VCaP (cell line): ENCODE measurements around the gene PKP4.

Experiments
- H3K27ac ChIP-seq: fragments of 450-650 bp; 2 replicates; pipeline ENCODE4 v1.5.1; 2017
- TF ChIP-seq, protein P1 (sequence below): fragments of 450-650 bp; conservative IDR thresholded peaks from 2 replicates; pipeline ENCODE4 v1.5.1; 2017; ENCODE audit warnings: mild to moderate bottlenecking, moderate library complexity

PKP4 gene

DNA sequence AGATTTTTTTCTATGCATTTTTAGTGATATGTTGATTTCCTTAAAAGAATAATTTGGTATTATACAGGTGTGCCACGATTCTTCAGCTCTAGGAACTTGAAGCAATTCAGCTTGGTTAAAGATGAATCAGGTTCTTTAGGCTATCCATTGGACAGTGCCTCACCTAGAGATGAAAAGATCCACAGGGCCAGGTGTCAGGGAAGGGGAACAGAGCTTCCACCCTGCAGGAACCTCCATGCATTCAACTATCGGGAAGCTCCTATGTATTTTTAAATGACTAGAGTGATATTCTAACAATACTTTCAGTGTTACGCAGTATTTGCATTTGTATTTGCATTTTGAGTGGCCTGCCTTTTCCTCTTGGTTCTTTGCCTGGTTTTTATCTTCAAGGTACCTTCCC lies 40.2 kb downstream of the PKP4 start:
- H3K27ac ChIP-seq = no peak overlapping the region
- TF ChIP-seq, protein P1, sequence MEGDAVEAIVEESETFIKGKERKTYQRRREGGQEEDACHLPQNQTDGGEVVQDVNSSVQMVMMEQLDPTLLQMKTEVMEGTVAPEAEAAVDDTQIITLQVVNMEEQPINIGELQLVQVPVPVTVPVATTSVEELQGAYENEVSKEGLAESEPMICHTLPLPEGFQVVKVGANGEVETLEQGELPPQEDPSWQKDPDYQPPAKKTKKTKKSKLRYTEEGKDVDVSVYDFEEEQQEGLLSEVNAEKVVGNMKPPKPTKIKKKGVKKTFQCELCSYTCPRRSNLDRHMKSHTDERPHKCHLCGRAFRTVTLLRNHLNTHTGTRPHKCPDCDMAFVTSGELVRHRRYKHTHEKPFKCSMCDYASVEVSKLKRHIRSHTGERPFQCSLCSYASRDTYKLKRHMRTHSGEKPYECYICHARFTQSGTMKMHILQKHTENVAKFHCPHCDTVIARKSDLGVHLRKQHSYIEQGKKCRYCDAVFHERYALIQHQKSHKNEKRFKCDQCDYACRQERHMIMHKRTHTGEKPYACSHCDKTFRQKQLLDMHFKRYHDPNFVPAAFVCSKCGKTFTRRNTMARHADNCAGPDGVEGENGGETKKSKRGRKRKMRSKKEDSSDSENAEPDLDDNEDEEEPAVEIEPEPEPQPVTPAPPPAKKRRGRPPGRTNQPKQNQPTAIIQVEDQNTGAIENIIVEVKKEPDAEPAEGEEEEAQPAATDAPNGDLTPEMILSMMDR = no peak

DNA sequence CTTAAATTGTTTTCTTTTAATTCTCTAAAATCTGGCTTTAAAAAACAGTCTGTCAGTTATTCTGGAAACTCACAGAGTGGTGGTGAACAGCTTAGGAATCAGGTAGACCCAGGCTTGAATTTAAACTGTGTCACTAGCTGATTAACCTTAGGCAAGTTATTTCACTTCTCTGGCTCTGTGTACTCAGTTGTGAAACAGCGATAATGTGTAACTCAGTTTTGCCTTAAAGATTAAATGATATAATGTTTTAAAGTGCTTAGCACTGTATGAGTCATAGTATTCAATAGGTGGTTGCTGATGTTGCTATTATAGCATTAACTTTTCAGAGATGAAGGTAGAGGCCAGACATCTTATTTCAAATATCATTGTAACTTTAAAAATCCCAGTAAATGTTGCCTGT lies 40.7 kb downstream of the PKP4 start:
- no peak overlapping the region for H3K27ac ChIP-seq
- TF ChIP-seq, protein P1 = no peak

DNA sequence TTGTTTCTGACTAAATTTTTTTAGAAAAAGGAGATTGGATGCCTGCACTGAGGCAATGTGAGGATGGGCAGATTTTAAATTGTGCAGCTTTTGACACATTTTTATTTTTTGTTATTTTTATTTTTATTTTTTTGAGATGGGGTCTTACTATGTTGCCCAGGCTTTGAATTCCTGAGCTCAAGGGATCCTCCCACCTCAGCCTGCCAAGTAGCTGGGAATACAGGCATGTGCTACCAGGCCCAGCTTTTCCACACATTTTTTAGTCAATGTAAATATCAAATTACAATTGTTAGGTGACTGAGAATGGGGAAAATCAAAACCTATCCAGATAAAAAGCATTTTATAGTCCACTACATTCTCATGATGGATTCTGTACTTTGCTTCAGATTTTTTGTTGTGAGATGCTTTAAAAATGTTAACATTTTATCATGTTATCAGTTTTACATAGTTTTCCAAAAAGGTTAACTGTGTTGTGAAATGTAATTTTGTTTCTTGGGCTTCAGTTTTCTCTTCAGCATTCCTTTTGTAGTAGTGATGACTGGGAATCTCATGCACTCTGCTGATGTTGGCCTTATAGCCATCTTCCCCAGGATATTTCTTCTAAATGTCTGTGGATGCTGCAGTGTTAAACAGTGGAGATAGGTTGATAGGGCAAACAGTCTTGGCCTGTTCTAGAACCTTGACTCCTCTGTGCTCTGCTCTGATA lies 41.4 kb downstream of the PKP4 start:
- TF ChIP-seq, protein P1 = no peak
- no peak overlapping the region for H3K27ac ChIP-seq

DNA sequence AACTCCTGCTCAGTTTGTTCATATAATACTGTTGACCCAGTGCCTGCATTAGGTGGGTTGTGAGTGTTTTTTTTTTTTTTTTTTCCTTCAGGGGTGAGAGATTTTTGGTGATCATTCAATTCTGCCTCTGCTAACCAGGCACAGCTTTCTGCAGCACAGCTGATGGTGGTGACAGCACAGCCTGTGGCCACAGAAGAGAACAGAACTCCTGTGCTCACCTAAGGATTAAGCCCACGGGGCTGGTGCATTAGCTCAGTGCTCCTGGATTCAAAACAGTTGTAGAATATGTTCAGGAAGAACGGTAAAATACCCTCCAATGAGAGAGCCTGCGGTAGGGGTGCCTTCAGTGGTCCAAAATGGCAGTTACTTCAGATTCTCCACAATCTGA lies 42.0 kb downstream of the PKP4 start:
- TF ChIP-seq, protein P1 = no peak
- H3K27ac ChIP-seq = no peak overlapping the region

DNA sequence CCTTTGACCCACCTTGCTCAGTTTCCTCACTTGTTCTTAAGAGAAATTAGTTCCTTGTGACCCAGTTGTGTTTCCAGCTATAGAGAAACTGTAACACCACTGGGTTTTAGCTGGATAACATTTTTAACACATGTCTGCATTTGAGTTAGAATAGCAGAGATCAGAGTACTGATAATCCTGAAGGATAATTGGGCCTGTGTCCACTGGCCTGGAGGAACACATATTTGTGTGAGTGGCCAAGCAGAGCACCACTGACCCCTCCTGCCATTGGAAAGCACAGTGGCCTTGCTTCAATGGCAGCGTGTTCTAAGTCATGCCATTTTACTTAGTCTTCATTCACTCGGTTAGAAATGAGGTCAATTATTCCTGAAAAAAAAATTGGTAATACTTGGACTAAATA lies 42.6 kb downstream of the PKP4 start:
- no peak overlapping the region for H3K27ac ChIP-seq
- TF ChIP-seq, protein P1 = no peak

DNA sequence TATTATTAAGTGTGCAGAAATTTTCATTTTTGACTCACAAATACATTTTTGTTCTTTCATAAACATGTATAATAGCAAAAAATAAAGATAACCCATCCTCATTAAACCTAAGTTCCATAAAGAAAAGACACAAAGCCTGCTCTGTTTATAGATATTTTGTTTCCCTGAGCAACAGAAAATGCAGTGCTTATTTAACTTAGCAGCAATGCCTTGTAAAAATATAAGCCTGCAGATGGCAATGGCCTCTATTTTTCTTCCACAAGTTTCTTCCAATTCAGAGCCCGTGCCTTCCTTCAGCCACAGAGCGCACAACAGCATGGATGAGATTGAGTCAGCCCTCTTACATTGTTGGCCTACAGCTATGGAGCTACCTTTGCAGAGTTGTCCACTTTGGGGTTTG lies 43.6 kb downstream of the PKP4 start:
- TF ChIP-seq, protein P1 = no peak
- no peak overlapping the region for H3K27ac ChIP-seq

DNA sequence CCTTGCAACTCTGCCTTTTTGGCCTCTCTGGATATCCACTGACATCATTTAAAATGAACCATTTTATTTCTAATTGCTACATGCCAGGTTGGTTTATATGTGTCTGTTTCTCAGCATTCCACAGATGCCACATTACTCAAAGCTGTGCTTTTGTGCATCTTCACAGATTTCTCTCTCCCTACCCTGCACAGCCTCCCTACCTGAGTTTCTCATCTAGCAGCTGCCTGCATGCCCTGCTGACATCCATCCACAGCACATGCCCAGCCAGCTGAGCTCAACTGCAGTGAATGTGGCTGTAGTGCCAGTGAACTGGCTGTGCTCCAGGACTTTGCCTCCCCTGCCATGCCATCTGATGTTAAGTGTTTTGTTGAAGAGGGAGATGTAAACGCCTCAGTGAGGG lies 44.5 kb downstream of the PKP4 start:
- TF ChIP-seq, protein P1 = no peak
- no peak overlapping the region for H3K27ac ChIP-seq
